ENCODE data around the gene NUBP2.

The NUBP2 gene

GRCh38 chr16:1782408-1783264 is at the start of gene NUBP2, which contains the start of gene SPSB3:
NUBP2 (plus strand) TSS chr16:1782960; CDS start chr16:1783021, 61 bp downstream.
SPSB3 (minus strand) TSS chr16:1782571; CDS start chr16:1781483, 1,088 bp downstream.
- peak; percentile 98 to 99 for DNase-seq (ENCODE audit: low read depth in 2 of 2)

GRCh38 chr16:1734123-1734522 is 48.6 kb upstream of the NUBP2 start:
- no peak for DNase-seq (ENCODE audit: low read depth in 2 of 2)

GRCh38 chr16:1734816-1735215 is 47.9 kb upstream of the NUBP2 start:
- DNase-seq (ENCODE audit: low read depth in 2 of 2): no peak

GRCh38 chr16:1740234-1740633 is 42.5 kb upstream of the NUBP2 start:
- DNase-seq (ENCODE audit: low read depth in 2 of 2): no peak

GRCh38 chr16:1740781-1741490 is 41.8 kb upstream of the NUBP2 start:
- DNase-seq (ENCODE audit: low read depth in 2 of 2): no peak

- no peak for DNase-seq (ENCODE audit: low read depth in 2 of 2)
Measured at GRCh38 chr16:1741553-1742165, 41.1 kb upstream of the NUBP2 start.

GRCh38 chr16:1743376-1744337 is 39.1 kb upstream of the NUBP2 start:
- DNase-seq (ENCODE audit: low read depth in 2 of 2): no peak

GRCh38 chr16:1744338-1744840 is 38.4 kb upstream of the NUBP2 start:
- DNase-seq (ENCODE audit: low read depth in 2 of 2): no peak

- no peak for DNase-seq (ENCODE audit: low read depth in 2 of 2)
Measured at GRCh38 chr16:1745181-1745899, 37.4 kb upstream of the NUBP2 start.

GRCh38 chr16:1745900-1746692 is 36.7 kb upstream of the NUBP2 start:
- DNase-seq (ENCODE audit: low read depth in 2 of 2): no peak

- no peak for DNase-seq (ENCODE audit: low read depth in 2 of 2)
Measured at GRCh38 chr16:1746693-1747195, 36.0 kb upstream of the NUBP2 start.

- no peak for DNase-seq (ENCODE audit: low read depth in 2 of 2)
Measured at GRCh38 chr16:1747934-1748333, 34.8 kb upstream of the NUBP2 start.

- DNase-seq (ENCODE audit: low read depth in 2 of 2): no peak
Measured at GRCh38 chr16:1749152-1750117, 33.3 kb upstream of the NUBP2 start.

GRCh38 chr16:1751946-1752345 is 30.8 kb upstream of the NUBP2 start:
- no peak for DNase-seq (ENCODE audit: low read depth in 2 of 2)

GRCh38 chr16:1752853-1753252 is 29.9 kb upstream of the NUBP2 start:
- DNase-seq (ENCODE audit: low read depth in 2 of 2): no peak

GRCh38 chr16:1754204-1754603 is 28.6 kb upstream of the NUBP2 start:
- DNase-seq (ENCODE audit: low read depth in 2 of 2): no peak

GRCh38 chr16:1757714-1758461 is 24.9 kb upstream of the NUBP2 start:
- DNase-seq (ENCODE audit: low read depth in 2 of 2): no peak
